GF-D8 (cell line): ENCODE results near the gene PRDM4.

Experiments used
- DNase-seq: peaks from one replicate; lab custom pipeline; 2025; lab: John Stamatoyannopoulos, UW

Gene PRDM4

GRCh38 chr12:107760809-107761501 is at the start of gene PRDM4:
Gene PRDM4, minus strand, starts transcription at chr12:107761137. Its CDS starts 622 bp downstream, at chr12:107760515.
- peak; percentile 82 for DNase-seq

- DNase-seq = no peak
These were observed 46.7 kb upstream of the PRDM4 start for GRCh38 chr12:107807471-107808150.

GRCh38 chr12:107805488-107806180 is 44.7 kb upstream of the PRDM4 start:
- DNase-seq = no peak

- DNase-seq = no peak
These were observed 42.2 kb upstream of the PRDM4 start for GRCh38 chr12:107803092-107803491.

DNA sequence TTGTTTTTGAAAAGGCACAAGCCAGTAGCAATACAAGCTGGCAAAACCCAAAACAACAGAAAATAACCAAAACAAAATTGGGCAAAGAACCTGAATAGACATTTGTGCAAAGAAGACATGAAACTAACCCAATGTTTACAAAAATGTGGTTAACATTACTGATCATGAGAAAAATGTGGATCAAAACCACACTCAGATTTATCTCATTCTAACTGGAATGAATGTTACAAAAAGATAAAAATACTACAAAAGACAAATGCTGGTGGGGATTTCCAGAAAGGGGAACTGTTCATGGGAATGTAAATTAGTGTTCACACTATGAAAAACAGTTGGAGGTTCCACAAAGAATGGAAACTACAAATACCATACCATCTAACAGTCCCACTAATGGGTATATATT is 40.2 kb upstream of the PRDM4 start:
- DNase-seq = no peak

- DNase-seq = no peak
These were observed 37.6 kb upstream of the PRDM4 start for GRCh38 chr12:107798580-107798979.

DNA sequence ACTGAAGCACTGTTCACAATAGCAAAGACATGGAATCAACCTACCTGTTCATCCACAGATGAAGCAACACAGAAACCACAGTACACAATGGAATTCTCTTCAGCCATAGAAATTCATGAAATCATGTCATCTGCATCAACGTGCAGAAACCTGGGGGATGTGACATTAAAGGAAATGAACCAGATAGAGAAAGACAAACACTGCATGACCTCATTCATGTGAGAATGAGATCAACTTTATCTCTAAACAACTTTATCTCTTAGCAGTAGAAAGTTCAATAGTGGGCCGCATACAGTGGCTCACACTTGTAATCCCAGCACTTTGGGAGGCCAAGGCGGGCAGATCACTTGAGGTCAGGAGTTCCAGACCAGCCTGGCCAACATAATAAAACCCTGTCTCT is 33.5 kb upstream of the PRDM4 start:
- no peak for DNase-seq

- DNase-seq = no peak
These were observed 30.6 kb upstream of the PRDM4 start for GRCh38 chr12:107791465-107792089.

DNA sequence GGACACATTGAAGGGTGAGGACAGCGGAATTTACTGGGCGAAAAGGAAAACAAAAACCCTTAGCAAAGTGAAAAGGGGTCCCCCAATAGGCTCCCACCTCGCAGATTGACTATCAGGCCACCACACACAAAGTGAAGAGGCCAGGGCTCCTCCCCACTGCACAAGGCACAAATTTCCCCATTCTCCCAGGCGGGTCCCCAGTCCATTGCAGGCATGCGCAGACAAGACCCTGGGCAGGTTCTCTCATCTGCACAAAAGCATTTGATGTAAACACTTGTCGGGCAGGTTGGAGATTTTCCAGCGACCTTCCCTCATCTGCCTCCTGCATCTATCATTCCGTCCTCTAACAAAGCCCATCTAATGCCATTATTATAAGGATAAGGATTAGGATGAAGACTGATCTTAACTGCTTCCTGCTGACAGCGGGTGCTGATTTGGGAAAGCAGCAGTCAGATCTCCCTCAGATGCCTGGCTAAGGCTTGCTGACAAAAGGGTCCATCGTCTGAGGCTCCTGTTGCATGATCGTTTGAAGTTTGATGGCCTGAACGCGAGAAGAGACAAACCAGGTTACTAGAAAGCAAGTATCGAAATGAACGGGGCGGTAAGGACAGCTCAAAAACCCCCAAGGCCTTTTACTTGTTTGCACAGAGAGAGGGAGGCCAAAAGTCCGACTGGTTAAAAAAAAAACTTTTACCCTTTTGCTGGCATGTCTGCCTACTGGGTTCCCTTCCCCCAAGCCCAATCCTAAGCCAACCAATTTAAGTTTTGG is 27.9 kb upstream of the PRDM4 start:
- DNase-seq = no peak

DNA sequence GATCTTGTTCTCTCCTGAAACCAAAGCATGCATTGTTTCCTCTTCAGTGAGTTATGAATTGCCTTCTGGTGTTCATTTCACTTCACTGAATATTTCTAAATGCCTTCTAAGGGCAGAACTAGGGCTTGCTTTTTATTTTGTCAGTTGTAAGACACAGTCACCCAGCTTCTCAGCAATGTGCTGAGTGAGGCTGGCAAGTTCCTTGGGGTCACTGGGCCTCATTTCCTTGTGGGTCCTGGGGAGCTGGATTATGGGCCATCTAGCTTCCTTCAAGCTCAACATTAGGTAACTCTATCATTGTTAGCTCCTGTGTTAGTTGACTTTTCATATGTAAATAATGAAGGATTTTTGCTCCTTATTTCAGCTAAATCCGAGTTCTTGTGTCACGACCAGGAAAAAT is 27.3 kb upstream of the PRDM4 start:
- DNase-seq = no peak

- no peak for DNase-seq
These were observed 22.8 kb upstream of the PRDM4 start for GRCh38 chr12:107783406-107784376.

GRCh38 chr12:107782067-107782466 is 21.1 kb upstream of the PRDM4 start:
- no peak for DNase-seq

- DNase-seq = no peak
These were observed 19.4 kb upstream of the PRDM4 start for GRCh38 chr12:107780298-107780697.

DNA sequence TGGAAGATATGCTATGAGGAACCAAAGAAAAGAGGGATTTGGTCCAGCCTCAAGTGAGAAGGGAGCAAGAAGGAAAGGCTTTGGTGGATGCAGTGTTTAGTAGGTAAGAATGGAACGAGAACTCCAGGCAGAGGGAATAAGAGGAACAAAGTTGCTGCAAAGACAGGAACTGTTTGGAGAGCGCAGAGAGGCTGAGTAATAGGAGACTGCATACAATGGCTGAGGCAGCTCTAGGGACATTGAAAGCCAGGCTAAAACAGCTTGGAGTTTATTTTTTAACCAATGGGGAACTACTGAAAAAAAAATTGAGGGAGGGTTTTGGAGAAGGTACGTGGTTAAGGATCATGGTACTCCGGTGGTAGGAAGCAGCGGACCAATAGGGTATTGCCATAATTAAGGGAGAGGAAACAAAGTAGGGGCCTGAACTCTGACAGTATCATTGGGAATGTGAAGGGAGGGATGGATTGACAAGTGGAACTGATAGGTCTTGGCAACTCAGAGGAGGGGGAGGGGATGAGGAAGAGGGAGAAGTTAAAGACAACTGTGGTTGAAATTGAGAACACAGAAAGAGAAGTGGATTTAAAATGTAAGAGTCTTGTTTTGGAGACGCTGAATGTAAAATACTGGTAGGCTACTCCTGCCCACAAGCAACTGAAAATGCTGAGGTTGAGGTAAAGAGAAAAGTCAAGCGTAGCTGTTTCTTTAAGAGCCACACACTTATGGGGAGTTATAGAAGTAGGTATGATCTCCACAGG is 18.3 kb upstream of the PRDM4 start:
- no peak for DNase-seq

GRCh38 chr12:107778383-107779025 is 17.6 kb upstream of the PRDM4 start:
- DNase-seq = no peak

DNA sequence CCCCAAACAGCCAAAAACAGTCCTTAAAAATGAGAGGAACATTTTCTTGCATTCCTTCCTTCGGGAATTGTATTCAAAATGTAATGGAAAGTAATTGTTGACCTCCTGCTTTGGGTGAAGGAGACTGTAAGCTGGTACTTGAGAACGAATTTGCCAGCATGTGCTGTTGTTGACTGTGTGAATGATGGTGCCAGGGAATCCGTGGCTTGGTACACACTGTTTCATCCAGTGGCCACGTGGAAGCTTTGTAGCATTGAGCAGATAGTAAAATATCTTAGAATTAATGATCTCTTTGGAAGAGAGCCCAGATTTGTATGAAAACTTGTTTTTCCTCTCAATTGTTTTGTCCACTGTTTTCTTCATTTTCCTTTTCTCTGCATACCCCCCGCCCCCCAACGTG is 15.2 kb upstream of the PRDM4 start:
- DNase-seq = no peak

DNA sequence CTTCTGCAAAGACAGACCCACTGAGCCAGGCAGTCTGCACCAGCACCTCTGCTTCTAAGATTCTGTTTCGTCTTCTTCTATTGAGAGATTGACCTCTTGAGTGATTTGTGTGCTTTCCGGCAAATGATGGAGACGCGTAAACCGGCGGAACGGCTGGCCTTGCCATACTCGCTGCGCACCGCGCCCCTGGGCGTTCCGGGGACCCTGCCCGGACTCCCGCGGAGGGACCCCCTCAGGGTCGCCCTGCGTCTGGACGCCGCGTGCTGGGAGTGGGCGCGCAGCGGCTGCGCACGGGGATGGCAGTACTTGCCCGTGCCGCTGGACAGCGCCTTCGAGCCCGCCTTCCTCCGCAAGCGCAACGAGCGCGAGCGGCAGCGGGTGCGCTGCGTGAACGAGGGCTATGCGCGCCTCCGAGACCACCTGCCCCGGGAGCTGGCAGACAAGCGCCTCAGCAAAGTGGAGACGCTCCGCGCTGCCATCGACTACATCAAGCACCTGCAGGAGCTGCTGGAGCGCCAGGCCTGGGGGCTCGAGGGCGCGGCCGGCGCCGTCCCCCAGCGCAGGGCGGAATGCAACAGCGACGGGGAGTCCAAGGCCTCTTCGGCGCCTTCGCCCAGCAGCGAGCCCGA is 14.3 kb upstream of the PRDM4 start:
- no peak for DNase-seq

- no peak for DNase-seq
These were observed 13.6 kb upstream of the PRDM4 start, which contains the start of gene ASCL4 for GRCh38 chr12:107774349-107775029. Gene ASCL4, plus strand, starts transcription at chr12:107774704. Its CDS starts 515 bp downstream, at chr12:107775219.
